Right atrium auricular region (tissue), 2 donors: ENCODE measurements around the gene CALM3. TPM values are rescaled to one million over a fixed set of nuclear protein-coding genes. Genes with fewer than 3 reads are reported as not detected.

Experiments
- DNase-seq: peaks from one replicate; pipeline ENCODE4 v3.0.0-alpha.2; 2019; ENCODE audit warnings: low spot score
- H3K27ac ChIP-seq, 2 donors: fragments of 200-600 bp; sonication (generic); 1 replicate in 1 of 2; 2 replicates in 1 of 2; pipeline ENCODE4 v1.5.1; 2016 to 2019
- H3K27me3 ChIP-seq, 2 donors: fragments of 200-600 bp; sonication (generic); one replicate each; pipeline versions ENCODE4 v1.5.1 to v1.6.0; 2017 to 2019
- H3K36me3 ChIP-seq: fragments of 200-600 bp; sonication (generic); one replicate; pipeline ENCODE4 v1.5.1; 2016
- H3K4me1 ChIP-seq, 2 donors: fragments of 200-600 bp; sonication (generic); one replicate each; pipeline versions ENCODE4 v1.5.1 to v1.6.0; 2017 to 2019
- H3K4me3 ChIP-seq, 2 donors: fragments of 200-600 bp; sonication (generic); 1 replicate in 1 of 2; 2 replicates in 1 of 2; pipeline ENCODE4 v1.5.1; 2017 to 2019; ENCODE audit warnings: mild to moderate bottlenecking in 1 of 2, moderate library complexity in 1 of 2
- H3K9me3 ChIP-seq, 2 donors: fragments of 200-600 bp; sonication (generic); one replicate each; pipeline ENCODE4 v1.5.1; 2019
- total RNA-seq, 2 donors: library from RNA; depleted of rRNA; stranded (reverse); fragments of >200 nt; gene quantifications; one replicate each; pipeline ENCODE4 v1.1.0, GENCODE V29; 2016
- TF ChIP-seq, protein P1 (sequence below), 2 donors: fragments of 200-600 bp; sonication (generic); IDR thresholded peaks; one replicate each; pipeline ENCODE4 v1.5.1; 2019; ENCODE audit warnings: antibody characterized with exemption in 2 of 2

CALM3 gene
- total RNA-seq, 2 donors from 2014 or later = 210 to 296 TPM

DNA sequence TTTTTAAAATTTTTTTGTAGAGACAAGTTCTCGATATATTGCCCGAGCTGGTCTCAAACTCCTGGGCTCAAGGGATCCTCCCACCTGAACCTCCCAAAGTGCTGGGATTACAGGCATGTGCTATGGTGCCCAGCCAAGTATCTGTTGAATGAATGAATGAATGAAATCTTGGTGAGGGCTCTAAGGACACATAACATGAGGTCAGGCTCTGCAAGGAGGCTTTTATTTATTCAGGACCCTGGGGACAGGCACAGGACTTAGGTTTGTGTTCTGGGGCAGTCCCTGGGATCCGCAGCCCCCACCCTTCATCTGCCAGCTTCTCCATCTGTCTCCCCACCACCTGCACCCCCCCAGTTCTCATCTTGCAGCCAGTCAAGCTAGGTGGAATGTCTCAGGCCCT is 19.1 kb downstream of the CALM3 start:
- Histone ChIP-seq H3K27me3 (no peaks in the 10 kb centered on the region), H3K36me3 (no peaks in the 10 kb centered on the region), H3K4me3 (no peak overlapping the region), H3K27ac (peak overlapping the region; percentile 65 to 71), H3K9me3 (no peaks in the 10 kb centered on the region), H3K4me1 (peaks cover 0 to 69% of the 10 kb centered on the region in 2 donors)
- TF ChIP-seq, protein P1, sequence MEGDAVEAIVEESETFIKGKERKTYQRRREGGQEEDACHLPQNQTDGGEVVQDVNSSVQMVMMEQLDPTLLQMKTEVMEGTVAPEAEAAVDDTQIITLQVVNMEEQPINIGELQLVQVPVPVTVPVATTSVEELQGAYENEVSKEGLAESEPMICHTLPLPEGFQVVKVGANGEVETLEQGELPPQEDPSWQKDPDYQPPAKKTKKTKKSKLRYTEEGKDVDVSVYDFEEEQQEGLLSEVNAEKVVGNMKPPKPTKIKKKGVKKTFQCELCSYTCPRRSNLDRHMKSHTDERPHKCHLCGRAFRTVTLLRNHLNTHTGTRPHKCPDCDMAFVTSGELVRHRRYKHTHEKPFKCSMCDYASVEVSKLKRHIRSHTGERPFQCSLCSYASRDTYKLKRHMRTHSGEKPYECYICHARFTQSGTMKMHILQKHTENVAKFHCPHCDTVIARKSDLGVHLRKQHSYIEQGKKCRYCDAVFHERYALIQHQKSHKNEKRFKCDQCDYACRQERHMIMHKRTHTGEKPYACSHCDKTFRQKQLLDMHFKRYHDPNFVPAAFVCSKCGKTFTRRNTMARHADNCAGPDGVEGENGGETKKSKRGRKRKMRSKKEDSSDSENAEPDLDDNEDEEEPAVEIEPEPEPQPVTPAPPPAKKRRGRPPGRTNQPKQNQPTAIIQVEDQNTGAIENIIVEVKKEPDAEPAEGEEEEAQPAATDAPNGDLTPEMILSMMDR (IDR thresholded peaks at IDR 0.05) = no peak
- DNase-seq = no peak

DNA sequence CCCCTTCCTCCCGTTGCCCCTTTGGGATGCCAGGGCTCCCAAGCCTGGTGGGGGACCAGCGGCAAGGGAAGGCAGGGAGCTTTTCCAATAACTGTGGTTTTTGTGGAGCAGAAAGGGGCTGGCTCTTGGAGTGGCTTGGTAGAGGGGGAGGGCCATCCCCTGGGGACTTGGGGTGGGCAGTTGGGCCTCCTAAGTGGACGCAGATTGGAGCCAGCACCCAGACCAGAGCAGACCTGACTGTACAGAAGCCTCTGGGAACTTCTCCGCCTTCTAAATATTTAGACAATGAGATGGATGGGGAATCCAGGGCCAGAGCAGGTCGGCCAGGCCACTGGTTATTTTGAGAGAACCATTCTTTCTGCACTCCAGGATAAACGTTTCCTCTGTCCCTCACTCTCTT is 19.6 kb downstream of the CALM3 start:
- H3K27ac ChIP-seq = peak overlapping the region; percentile 65 to 71
- TF ChIP-seq, protein P1 (IDR thresholded peaks at IDR 0.05) = no peak
- peaks cover 0 to 73% of the 10 kb centered on the region in 2 donors for H3K4me1 ChIP-seq
- no peaks in the 10 kb centered on the region for H3K36me3 ChIP-seq
- no peaks in the 10 kb centered on the region for H3K27me3 ChIP-seq
- peak overlapping the region; percentile 19 to 25 for H3K4me3 ChIP-seq
- DNase-seq = no peak
- H3K9me3 ChIP-seq = no peaks in the 10 kb centered on the region

DNA sequence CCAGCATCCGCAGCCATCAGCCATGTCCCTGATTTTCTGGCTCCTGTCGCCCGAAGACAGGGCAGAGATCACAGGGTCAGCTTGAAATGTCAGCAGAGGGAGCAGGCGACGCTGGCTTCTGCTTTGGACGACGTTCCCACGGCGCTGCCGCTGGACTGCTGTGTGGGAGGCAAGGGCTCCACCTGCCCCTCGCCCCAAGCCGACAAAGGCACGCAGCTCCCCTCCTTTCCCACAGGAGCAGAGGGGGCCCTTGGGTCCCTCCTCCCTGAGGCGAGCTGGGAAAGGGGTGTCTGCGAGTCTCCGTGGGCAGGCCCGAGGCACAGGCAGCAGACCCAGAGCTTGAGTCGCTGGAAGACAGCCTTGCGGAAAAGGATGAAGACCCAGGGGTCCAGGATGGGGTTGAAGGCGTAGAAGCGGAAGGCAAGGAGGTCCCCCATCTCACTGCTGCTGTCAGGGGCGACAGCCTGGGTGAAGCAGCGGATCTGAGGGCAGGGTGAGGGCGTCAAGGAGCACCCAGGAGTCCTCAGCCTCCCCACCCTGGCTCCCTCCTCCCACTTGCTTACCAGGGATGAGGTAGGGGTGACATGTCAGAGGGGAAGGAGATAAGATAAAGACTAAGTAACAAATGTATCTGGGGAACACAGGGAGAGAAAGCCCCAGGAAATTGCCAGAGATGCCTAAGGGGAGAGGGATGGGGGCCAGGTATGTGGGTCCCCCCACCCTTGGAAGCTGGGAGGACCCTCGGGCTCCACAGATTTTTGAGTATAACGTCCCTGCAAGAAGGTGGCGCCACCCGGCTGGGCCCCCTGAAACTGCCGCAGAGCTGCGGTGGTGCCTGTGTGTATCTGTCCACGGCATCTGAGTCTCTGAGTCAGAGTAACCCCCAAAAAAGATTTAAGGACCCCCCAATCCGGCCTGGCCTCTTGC is 20.3 kb downstream of the CALM3 start:
- Histone ChIP-seq H3K27me3 (no peaks in the 10 kb centered on the region), H3K4me1 (peaks cover 0 to 81% of the 10 kb centered on the region in 2 donors), H3K4me3 (peak overlapping the region; percentile 19 to 25), H3K9me3 (no peaks in the 10 kb centered on the region), H3K36me3 (no peaks in the 10 kb centered on the region), H3K27ac (peak overlapping the region; percentile 65 to 71)
- no peak for DNase-seq
- TF ChIP-seq, protein P1 (IDR thresholded peaks at IDR 0.05) = no peak

DNA sequence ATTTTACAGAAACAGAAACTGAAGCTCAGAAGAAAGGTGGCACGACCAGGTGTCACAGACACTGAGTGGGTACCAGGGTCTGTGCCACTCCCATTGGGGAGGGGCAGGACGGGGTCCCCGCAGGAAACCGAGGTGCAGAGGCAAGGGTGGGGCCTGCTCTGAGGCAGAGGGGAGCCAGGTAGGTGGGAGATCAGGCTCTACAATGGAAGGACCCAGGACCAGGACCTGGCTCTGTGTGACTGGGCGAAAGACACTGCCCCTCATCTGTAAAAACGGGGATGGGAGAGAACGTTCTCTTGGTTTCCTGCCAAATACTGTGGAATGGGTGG is 21.0 kb downstream of the CALM3 start:
- H3K4me3 ChIP-seq = peak overlapping the region; percentile 19 to 25
- no peaks in the 10 kb centered on the region for H3K36me3 ChIP-seq
- no peaks in the 10 kb centered on the region for H3K27me3 ChIP-seq
- no peak for DNase-seq
- TF ChIP-seq, protein P1 (IDR thresholded peaks at IDR 0.05) = no peak
- peaks cover 0 to 78% of the 10 kb centered on the region in 2 donors for H3K4me1 ChIP-seq
- peak overlapping the region; percentile 65 to 71 for H3K27ac ChIP-seq
- no peaks in the 10 kb centered on the region for H3K9me3 ChIP-seq

DNA sequence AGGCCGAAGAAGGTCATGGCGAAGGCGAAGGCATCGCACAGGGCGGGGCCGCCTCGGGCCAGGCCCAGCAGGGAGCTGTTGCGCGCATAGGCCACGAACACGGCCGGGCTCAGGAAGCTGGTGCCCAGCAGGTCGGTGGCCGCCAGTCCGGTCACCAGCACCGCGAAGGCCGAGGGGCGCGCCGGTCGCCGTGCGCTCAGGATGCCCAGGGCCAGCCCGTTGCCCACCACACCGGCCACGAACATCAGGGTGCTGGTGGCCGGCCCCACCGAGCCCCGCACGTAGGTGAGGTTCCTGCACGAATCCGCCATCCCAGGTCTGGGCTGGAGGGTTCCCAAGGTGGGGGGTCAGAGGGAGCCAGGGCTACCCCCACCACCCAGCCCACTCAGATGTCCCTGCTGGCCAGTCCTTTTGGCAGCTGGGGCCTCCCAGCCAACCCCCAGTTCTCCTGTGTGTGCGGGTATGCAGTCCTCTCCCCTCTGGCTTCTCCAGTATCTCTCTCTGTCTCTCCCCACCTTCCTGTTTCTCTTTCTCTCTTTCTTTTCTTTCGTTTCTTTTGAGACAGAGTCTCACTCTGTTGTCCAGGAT is 22.9 kb downstream of the CALM3 start:
- Histone ChIP-seq H3K27me3 (no peaks in the 10 kb centered on the region), H3K36me3 (no peaks in the 10 kb centered on the region), H3K9me3 (no peaks in the 10 kb centered on the region), H3K4me1 (peaks cover 0 to 69% of the 10 kb centered on the region in 2 donors), H3K4me3 (peak overlapping the region; percentile 33 to 38), H3K27ac (peak overlapping the region; percentile 72 to 83)
- no peak for DNase-seq
- TF ChIP-seq, protein P1 (IDR thresholded peaks at IDR 0.05) = no peak
